ENCODE data around the gene BCL2L2. TPM values are rescaled to one million over a fixed set of nuclear protein-coding genes. Genes with fewer than 3 reads are reported as not detected.

Gene BCL2L2
- total RNA-seq, 4 donors from 2014 or later = 49.8 to 87.3 (median 56.5) TPM

DNA sequence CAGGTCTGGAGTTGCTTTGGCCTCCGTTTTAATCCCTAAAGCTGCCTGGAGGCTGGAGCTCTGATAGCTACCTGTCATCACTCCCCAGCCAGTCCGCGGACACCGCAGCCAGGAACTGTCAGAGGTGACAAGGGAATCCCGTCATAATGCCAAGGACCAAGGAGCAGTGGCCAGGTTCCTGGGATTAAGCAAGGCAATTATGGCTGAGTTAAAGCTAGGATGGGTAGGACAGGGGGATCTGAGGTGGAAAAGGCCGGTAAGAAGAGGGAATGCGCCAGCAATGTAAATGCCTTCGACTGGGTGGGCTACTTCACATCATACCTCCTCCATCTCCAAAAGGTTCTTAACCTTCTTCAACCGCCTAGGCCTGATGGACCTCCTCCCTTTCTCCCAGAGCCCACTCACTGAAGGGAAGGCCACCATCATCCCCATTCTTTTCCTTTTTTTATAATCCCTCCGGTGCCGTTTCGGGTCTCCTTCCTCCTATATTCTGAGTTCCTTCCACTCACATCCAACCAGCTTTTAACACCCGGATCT is 5.9 kb upstream of the BCL2L2 start:
- Histone ChIP-seq H3K36me3 (peaks cover 0 to 26% (median 0%) of the 10 kb centered on the region in 3 donors), H3K27me3 (no peaks in the 10 kb centered on the region), H3K27ac (peak overlapping the region; percentile 97 to 100 (median 98)), H3K4me1 (peaks cover under 1 to 47% (median 21%) of the 10 kb centered on the region in 4 donors), H3K4me3 (peak overlapping the region; percentile 59 to 95 (median 65)), H3K9me3 (no peaks in the 10 kb centered on the region)
- TF ChIP-seq POLR2A (IDR thresholded peaks at IDR 0.05) = no peak
- TF ChIP-seq CTCF (IDR thresholded peaks at IDR 0.05) = no peak
- TF ChIP-seq EP300 (IDR thresholded peaks at IDR 0.05) = no peak
- 3 to 6% methylated on average over 13 of the region's 13 CpGs for WGBS, 2 donors
- no peak for DNase-seq (ENCODE audit: low spot score in 2 of 2)

GRCh38 chr14:23301288-23301968 is 5.2 kb upstream of the BCL2L2 start:
- Histone ChIP-seq H3K36me3 (peaks cover 0 to 26% (median 0%) of the 10 kb centered on the region in 3 donors), H3K4me1 (peaks cover 5 to 49% (median 27%) of the 10 kb centered on the region in 4 donors), H3K27ac (peak overlapping the region; percentile 98 to 100 (median 100)), H3K27me3 (no peaks in the 10 kb centered on the region), H3K4me3 (peak overlapping the region; percentile 65 to 95 (median 80)), H3K9me3 (no peaks in the 10 kb centered on the region)
- WGBS, 2 donors = 0% methylated on average over 30 to 65 of the region's 87 CpGs
- DNase-seq (ENCODE audit: low spot score in 2 of 2) = peak; percentile 91 to 95
- TF ChIP-seq POLR2A (IDR thresholded peaks at IDR 0.05) (peak; percentile 81), EP300 (IDR thresholded peaks at IDR 0.05) (peak; percentile 62 to 95), CTCF (IDR thresholded peaks at IDR 0.05) (peak; percentile 68 to 98 (median 97))

DNA sequence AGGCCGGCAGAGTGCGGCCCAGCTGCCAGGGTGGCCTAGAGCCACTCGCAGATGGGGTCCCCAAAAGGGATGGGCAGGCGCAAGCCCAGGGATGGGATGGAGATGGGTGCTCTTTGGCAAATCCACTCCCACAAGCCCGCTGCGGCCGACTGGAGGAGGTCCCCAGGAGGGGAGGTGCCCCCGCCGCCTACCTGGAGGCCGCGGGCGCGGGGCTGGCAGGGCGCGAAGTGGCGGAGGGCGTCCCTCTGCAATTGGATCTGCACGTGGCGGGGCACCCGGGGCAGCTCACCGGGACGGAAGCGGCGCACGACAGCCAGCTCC is 4.7 kb upstream of the BCL2L2 start:
- DNase-seq (ENCODE audit: low spot score in 2 of 2) = no peak
- peaks cover 5 to 49% (median 27%) of the 10 kb centered on the region in 4 donors for H3K4me1 ChIP-seq
- peak overlapping the region; percentile 65 to 95 (median 80) for H3K4me3 ChIP-seq
- 0 to 1% methylated on average over 12 to 24 of the region's 25 CpGs for WGBS, 2 donors
- H3K27ac ChIP-seq = peak overlapping the region; percentile 98 to 100 (median 100)
- peaks cover 0 to 21% (median 0%) of the 10 kb centered on the region in 3 donors for H3K36me3 ChIP-seq
- no peaks in the 10 kb centered on the region for H3K27me3 ChIP-seq
- H3K9me3 ChIP-seq = no peaks in the 10 kb centered on the region
- TF ChIP-seq POLR2A (IDR thresholded peaks at IDR 0.05) = peak; percentile 92 to 95
- no peak for TF ChIP-seq CTCF (IDR thresholded peaks at IDR 0.05)
- TF ChIP-seq EP300 (IDR thresholded peaks at IDR 0.05) = peak; percentile 55 to 83

DNA sequence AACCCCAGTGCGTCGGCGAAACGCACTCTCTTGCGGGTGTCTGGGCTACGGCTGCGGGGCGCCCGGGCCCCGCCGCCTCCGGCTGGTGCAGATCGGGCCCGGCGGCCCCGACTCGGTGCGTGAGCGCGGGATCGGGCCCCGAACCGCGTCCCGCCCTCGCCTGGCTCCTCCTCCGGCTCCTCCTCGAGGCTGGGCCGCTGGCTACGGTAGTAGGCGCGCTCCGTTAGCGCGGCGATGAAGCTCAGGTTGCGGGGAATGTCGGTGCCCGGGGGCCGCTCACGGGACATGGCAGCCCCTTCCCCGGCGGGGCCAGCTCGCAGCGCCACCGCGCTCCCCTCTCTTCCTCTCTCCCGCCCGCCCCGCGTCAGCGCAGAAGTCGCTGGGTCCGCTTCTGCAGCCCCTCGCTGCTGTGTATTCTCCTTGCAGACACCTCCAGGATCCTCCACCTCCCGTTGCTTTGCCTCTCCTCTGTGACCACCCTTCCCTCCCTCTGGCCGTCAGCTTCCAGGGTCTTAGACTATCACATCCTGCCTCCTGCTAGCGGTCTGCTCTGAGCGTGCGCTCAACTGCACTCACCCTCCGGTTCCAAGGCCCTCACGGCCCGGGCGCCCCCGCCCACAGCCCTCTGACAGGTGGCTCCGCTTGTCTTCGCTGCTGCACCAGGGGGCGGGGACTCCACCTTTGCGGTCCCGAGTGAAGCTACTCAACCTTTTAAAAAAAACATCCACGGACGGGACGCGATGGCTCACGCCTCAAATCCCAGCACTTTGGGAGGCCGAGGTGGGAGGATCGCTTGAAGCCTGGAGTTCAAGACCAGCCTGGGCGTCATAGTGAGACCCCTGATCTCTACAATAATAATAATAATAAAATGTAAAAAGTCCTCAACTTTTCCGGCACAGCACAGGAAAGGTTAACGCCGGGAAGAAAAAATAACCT is 4.1 kb upstream of the BCL2L2 start, which contains the start of gene PPP1R3E:
PPP1R3E (minus strand) TSS at position 570 of the 936 bp plus-strand sequence; CDS start at position 287, 283 bp downstream.
- no peak for TF ChIP-seq POLR2A (IDR thresholded peaks at IDR 0.05)
- Histone ChIP-seq H3K27ac (peak within 1 kb of the TSS; percentile 98 to 100 (median 100)), H3K9me3 (no peaks in the 10 kb centered on the region), H3K27me3 (no peaks in the 10 kb centered on the region), H3K4me3 (peak within 1 kb of the TSS; percentile 65 to 95 (median 80)), H3K4me1 (peaks cover 5 to 55% (median 31%) of the 10 kb centered on the region in 4 donors), H3K36me3 (peaks cover 0 to 15% (median 0%) of the 10 kb centered on the region in 3 donors)
- peak in 1 of 2 donors; percentile 60 for DNase-seq (ENCODE audit: low spot score in 2 of 2)
- WGBS, 2 donors = 4 to 5% methylated on average over 48 to 75 of the region's 81 CpGs

GRCh38 chr14:23307146-23307530 is 505 bp downstream of the BCL2L2 start:
- DNase-seq (ENCODE audit: low spot score in 2 of 2) = no peak
- no peak for TF ChIP-seq EP300 (IDR thresholded peaks at IDR 0.05)
- TF ChIP-seq CTCF (IDR thresholded peaks at IDR 0.05) = no peak
- no peak for TF ChIP-seq POLR2A (IDR thresholded peaks at IDR 0.05)
- H3K4me1 ChIP-seq = peaks cover 5 to 50% (median 27%) of the 10 kb centered on the region in 4 donors

More at GRCh38 chr14:23307146-23307530, 505 bp downstream of the BCL2L2 start:
- H3K27ac ChIP-seq = peak overlapping the region; percentile 81 to 95 (median 92)
- H3K27me3 ChIP-seq = no peaks in the 10 kb centered on the region
- H3K4me3 ChIP-seq = peak overlapping the region; percentile 48 to 84 (median 60)
- WGBS, 2 donors = 6% methylated on average over 5 of the region's 5 CpGs
- peaks cover 0 to 45% (median 0%) of the 10 kb centered on the region in 3 donors for H3K36me3 ChIP-seq
- no peaks in the 10 kb centered on the region for H3K9me3 ChIP-seq

Data from tibial nerve (tissue), 4 donors.